A673 (cell line): Measurements from ENCODE around the gene ZFPM1.

Source experiments
- CTCF ChIP-seq: fragments of 300-800, 200-600 bp; sonication (generic); conservative IDR thresholded peaks from 2 replicates; pipeline ENCODE4 v1.5.1; 2017; ENCODE audit warnings: low read depth, mild to moderate bottlenecking, antibody characterized with exemption, low read length, moderate library complexity, mixed read lengths
- EZH2 ChIP-seq: fragments of 200-600 bp; sonication (generic); IDR thresholded peaks from 2 replicates; pipeline ENCODE4 v1.6.1; 2017; ENCODE audit warnings: borderline replicate concordance, low read depth, mild to moderate bottlenecking, mixed read lengths, antibody characterized with exemption, low read length; ENCODE audit not compliant: poor library complexity, severe bottlenecking

GRCh38 chr16:88431651-88432050 is 21.4 kb upstream of the ZFPM1 start:
- TF ChIP-seq CTCF, result no peak
- no peak for TF ChIP-seq EZH2
